Right lobe of liver (tissue), 4 donors: ENCODE data around the gene TAMALIN.

ENCODE experiments used
- POLR2A ChIP-seq: fragments of 450-650 bp; IDR thresholded peaks from one replicate; pipeline ENCODE4 v1.6.1; 2017; ENCODE audit warnings: antibody characterized with exemption, mild to moderate bottlenecking
- TF ChIP-seq, protein P1 (sequence below), 4 donors: fragments of 200-600 bp in 3 of 4; fragments of 450-650 bp in 1 of 4; IDR thresholded peaks; one replicate each; pipeline versions ENCODE4 v1.5.1 to v1.8.0; 2016 to 2022; ENCODE audit warnings: antibody characterized with exemption in 4 of 4, mild to moderate bottlenecking in 2 of 4
- donor health status: DM: no; HTN: no; CAD: no.
- donor health status: DM: no; HTN: no; CAD: no.
- donor health status: DM: no; HTN: yes; CAD: no.

DNA sequence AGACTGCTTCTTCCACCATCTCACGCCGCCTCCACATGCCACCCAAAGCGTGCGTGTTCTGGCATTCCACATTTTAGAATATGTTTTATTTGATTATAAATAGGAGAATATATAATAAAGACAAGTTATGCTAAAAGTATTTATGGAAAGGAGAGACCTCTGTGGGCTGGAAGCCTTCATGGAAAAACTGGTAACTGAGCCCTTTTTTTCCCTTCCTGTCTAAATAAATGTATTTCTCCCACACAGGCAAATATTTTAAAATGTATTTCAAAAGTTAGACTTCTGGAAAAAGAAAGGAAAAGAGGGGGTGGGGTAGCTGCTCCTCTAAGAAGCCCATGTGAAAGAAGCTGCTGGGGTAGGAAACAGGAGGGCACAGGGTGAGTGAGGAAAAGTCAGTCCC, 28.4 kb downstream of the TAMALIN start:
- TF ChIP-seq, protein P1, sequence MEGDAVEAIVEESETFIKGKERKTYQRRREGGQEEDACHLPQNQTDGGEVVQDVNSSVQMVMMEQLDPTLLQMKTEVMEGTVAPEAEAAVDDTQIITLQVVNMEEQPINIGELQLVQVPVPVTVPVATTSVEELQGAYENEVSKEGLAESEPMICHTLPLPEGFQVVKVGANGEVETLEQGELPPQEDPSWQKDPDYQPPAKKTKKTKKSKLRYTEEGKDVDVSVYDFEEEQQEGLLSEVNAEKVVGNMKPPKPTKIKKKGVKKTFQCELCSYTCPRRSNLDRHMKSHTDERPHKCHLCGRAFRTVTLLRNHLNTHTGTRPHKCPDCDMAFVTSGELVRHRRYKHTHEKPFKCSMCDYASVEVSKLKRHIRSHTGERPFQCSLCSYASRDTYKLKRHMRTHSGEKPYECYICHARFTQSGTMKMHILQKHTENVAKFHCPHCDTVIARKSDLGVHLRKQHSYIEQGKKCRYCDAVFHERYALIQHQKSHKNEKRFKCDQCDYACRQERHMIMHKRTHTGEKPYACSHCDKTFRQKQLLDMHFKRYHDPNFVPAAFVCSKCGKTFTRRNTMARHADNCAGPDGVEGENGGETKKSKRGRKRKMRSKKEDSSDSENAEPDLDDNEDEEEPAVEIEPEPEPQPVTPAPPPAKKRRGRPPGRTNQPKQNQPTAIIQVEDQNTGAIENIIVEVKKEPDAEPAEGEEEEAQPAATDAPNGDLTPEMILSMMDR (IDR thresholded peaks at IDR 0.05), result no peak
- no peak for TF ChIP-seq POLR2A
